GM12875 (cell line): Measurements from ENCODE around the gene TEX19.

Experiments
- H3K4me3 ChIP-seq: one replicate; pipeline ENCODE4 v1.5.1; 2011; ENCODE audit warnings: low read depth, low read length, control low read depth
- CTCF ChIP-seq: IDR thresholded peaks from 2 replicates; pipeline ENCODE4 v1.5.1; 2011; ENCODE audit warnings: low read depth, mild to moderate bottlenecking, control low read depth, inconsistent platforms, low read length, moderate library complexity, borderline replicate concordance; ENCODE audit not compliant: insufficient read depth

The TEX19 gene

GRCh38 chr17:82334204-82334621, 24.8 kb upstream of the TEX19 start:
- no peak for TF ChIP-seq CTCF
- no peak overlapping the region for H3K4me3 ChIP-seq

GRCh38 chr17:82334622-82335394, 24.2 kb upstream of the TEX19 start:
- no peak overlapping the region for H3K4me3 ChIP-seq

GRCh38 chr17:82338858-82339633, 20.0 kb upstream of the TEX19 start:
- no peak overlapping the region for H3K4me3 ChIP-seq

More at GRCh38 chr17:82334622-82335394, 24.2 kb upstream of the TEX19 start:
- TF ChIP-seq CTCF: no peak

GRCh38 chr17:82339634-82340580, 19.1 kb upstream of the TEX19 start:
- no peak for TF ChIP-seq CTCF
- no peak overlapping the region for H3K4me3 ChIP-seq

More at GRCh38 chr17:82338858-82339633, 20.0 kb upstream of the TEX19 start:
- no peak for TF ChIP-seq CTCF

GRCh38 chr17:82342361-82343079, 16.5 kb upstream of the TEX19 start:
- TF ChIP-seq CTCF: no peak

GRCh38 chr17:82343560-82343959, 15.5 kb upstream of the TEX19 start:
- H3K4me3 ChIP-seq: no peak overlapping the region
- no peak for TF ChIP-seq CTCF

More at GRCh38 chr17:82342361-82343079, 16.5 kb upstream of the TEX19 start:
- H3K4me3 ChIP-seq: no peak overlapping the region
